Breast epithelium (tissue), 3 donors: ENCODE data around the gene CRTAC1.

Source experiments
- POLR2AphosphoS5 ChIP-seq, 3 donors: sonication (generic); formaldehyde crosslinking; IDR thresholded peaks; one replicate each; pipeline ENCODE4 v1.6.1; 2017; ENCODE audit warnings: antibody characterized with exemption in 3 of 3
- TF ChIP-seq, protein P1 (sequence below), 3 donors: fragments of 450-650 bp; IDR thresholded peaks; one replicate each; pipeline ENCODE4 v1.5.1; 2016 to 2017; ENCODE audit warnings: antibody characterized with exemption in 3 of 3, mild to moderate bottlenecking in 3 of 3, moderate library complexity in 3 of 3

- TF ChIP-seq, protein P1, sequence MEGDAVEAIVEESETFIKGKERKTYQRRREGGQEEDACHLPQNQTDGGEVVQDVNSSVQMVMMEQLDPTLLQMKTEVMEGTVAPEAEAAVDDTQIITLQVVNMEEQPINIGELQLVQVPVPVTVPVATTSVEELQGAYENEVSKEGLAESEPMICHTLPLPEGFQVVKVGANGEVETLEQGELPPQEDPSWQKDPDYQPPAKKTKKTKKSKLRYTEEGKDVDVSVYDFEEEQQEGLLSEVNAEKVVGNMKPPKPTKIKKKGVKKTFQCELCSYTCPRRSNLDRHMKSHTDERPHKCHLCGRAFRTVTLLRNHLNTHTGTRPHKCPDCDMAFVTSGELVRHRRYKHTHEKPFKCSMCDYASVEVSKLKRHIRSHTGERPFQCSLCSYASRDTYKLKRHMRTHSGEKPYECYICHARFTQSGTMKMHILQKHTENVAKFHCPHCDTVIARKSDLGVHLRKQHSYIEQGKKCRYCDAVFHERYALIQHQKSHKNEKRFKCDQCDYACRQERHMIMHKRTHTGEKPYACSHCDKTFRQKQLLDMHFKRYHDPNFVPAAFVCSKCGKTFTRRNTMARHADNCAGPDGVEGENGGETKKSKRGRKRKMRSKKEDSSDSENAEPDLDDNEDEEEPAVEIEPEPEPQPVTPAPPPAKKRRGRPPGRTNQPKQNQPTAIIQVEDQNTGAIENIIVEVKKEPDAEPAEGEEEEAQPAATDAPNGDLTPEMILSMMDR (IDR thresholded peaks at IDR 0.05), result no peak
- no peak for TF ChIP-seq POLR2AphosphoS5 (IDR thresholded peaks at IDR 0.05)
These were observed 44.0 kb upstream of the CRTAC1 start for GRCh38 chr10:98074315-98074911.
